H1 (cell line): ENCODE measurements around the gene CAPN8.
A peak's percentile ranks its signal among the peaks of the same experiment; 100 is the strongest.

Experiments
- CEBPB ChIP-seq: IDR thresholded peaks from 2 replicates; pipeline ENCODE4 v1.6.1; 2012; ENCODE audit warnings: low read depth, low read length
- CHD7 ChIP-seq: fragments of 300-600 bp; sonication (generic); IDR thresholded peaks from 2 replicates; pipeline ENCODE4 v1.7.1; 2012; ENCODE audit warnings: low read length, moderate library complexity, mild to moderate bottlenecking, inconsistent platforms; ENCODE audit not compliant: insufficient replicate concordance
- CTCF ChIP-seq, 3 experiments: IDR thresholded peaks; 1 replicate in 2 of 3; 2 replicates in 1 of 3; pipeline versions ENCODE4 v1.5.1 to v1.6.1; 2011; ENCODE audit warnings: low read length in 3 of 3, mild to moderate bottlenecking in 3 of 3, inconsistent platforms in 2 of 3, low read depth in 1 of 3, moderate library complexity in 1 of 3; ENCODE audit not compliant: insufficient read depth in 1 of 3; ENCODE audit errors: control extremely low read depth in 1 of 3
- EP300 ChIP-seq, 2 experiments: IDR thresholded peaks; 1 replicate in 1 of 2; 2 replicates in 1 of 2; pipeline ENCODE4 v1.6.1; 2011 to 2012; ENCODE audit warnings: low read depth in 2 of 2, low read length in 2 of 2, mild to moderate bottlenecking in 2 of 2, borderline replicate concordance in 1 of 2, inconsistent platforms in 1 of 2, moderate library complexity in 1 of 2
- JUND ChIP-seq: IDR thresholded peaks from 2 replicates; pipeline ENCODE4 v1.6.1; 2011; ENCODE audit warnings: mild to moderate bottlenecking, improper control_type of control experiment, low read length
- MAFK ChIP-seq: IDR thresholded peaks from 2 replicates; pipeline ENCODE4 v1.6.1; 2012; ENCODE audit warnings: low read depth, mild to moderate bottlenecking, improper control_type of control experiment, low read length
- NRF1 ChIP-seq: IDR thresholded peaks from 2 replicates; pipeline ENCODE4 v1.6.1; 2011; ENCODE audit warnings: mild to moderate bottlenecking, low read depth, low read length, improper control_type of control experiment
- POLR2A ChIP-seq, 2 experiments: IDR thresholded peaks; 1 replicate in 1 of 2; 2 replicates in 1 of 2; pipeline ENCODE4 v1.6.1; 2011; ENCODE audit warnings: low read depth in 2 of 2, low read length in 2 of 2, mild to moderate bottlenecking in 2 of 2; ENCODE audit errors: control extremely low read depth in 1 of 2
- POLR2AphosphoS5 ChIP-seq: IDR thresholded peaks from 2 replicates; pipeline ENCODE4 v1.6.1; 2011; ENCODE audit warnings: low read depth, low read length
- SIX5 ChIP-seq: IDR thresholded peaks from 2 replicates; pipeline ENCODE4 v1.6.1; 2011; ENCODE audit warnings: mild to moderate bottlenecking, low read depth, low read length
- TAF1 ChIP-seq: IDR thresholded peaks from 2 replicates; pipeline ENCODE4 v1.6.1; 2011; ENCODE audit warnings: mild to moderate bottlenecking, low read depth, low read length
- USF2 ChIP-seq: IDR thresholded peaks from 2 replicates; pipeline ENCODE4 v1.6.1; 2011; ENCODE audit warnings: low read length, improper control_type of control experiment
- ZNF274 ChIP-seq: IDR thresholded peaks from 2 replicates; pipeline ENCODE4 v1.7.0; 2012; ENCODE audit warnings: low read length, borderline replicate concordance; ENCODE audit errors: extremely low read depth

- TF ChIP-seq POLR2A (IDR thresholded peaks at IDR 0.05; ENCODE audit: control extremely low read depth in 1 of 2, low read depth in 2 of 2, low read length in 2 of 2) (no peak), JUND (no peak), CEBPB (no peak), ZNF274 (no peak), NRF1 (no peak), CTCF (IDR thresholded peaks at IDR 0.05; ENCODE audit: control extremely low read depth in 1 of 3, insufficient read depth in 1 of 3, low read depth in 1 of 3, low read length in 3 of 3) (peak; percentile 71 to 91 (median 87)), EP300 (IDR thresholded peaks at IDR 0.05; ENCODE audit: borderline replicate concordance in 1 of 2, low read depth in 2 of 2, low read length in 2 of 2) (no peak), POLR2AphosphoS5 (no peak), TAF1 (no peak), CHD7 (no peak), USF2 (0 out of 2 replicates have a peak, but pooled peaks have one; percentile 5), SIX5 (no peak), MAFK (no peak)
These were observed 37.0 kb downstream of the CAPN8 start for GRCh38 chr1:223628233-223629125.
